Activated CD8-positive, alpha-beta T cell treated with anti-CD3 and anti-CD28 coated beads for 36 hours (primary cell): ENCODE results near the gene COA6. TPM values are rescaled to one million over a fixed set of nuclear protein-coding genes. Genes with fewer than 3 reads are reported as not detected.

Source experiments
- ATAC-seq: fragments of 200-7000 bp; cut with Tn5 transposase; one replicate; pipeline ENCODE4 v1.10.0; 2021; ENCODE audit warnings: mild to moderate bottlenecking, moderate library complexity
- CTCF ChIA-PET: fragments of 350-600 bp; sonication (Branson Sonifier 250); formaldehyde crosslinking; loops from one replicate; lab custom pipeline; 2021; ENCODE audit warnings: antibody characterized with exemption; lab: Charles Lee
- POLR2A ChIA-PET: fragments of 350-600 bp; sonication (Branson Sonifier 250); formaldehyde crosslinking; loops from one replicate; lab custom pipeline; 2021; ENCODE audit warnings: antibody characterized with exemption; lab: Charles Lee
- DNase-seq: peaks from one replicate; pipeline ENCODE4 v3.0.0-alpha.2; 2020
- H3K27ac Mint-ChIP-seq: one replicate; pipeline ENCODE4 v1.8.0; 2021; ENCODE audit warnings: mild to moderate bottlenecking, mixed read lengths
- H3K27me3 Mint-ChIP-seq: one replicate; pipeline ENCODE4 v1.8.0; 2021; ENCODE audit warnings: mixed read lengths
- H3K36me3 Mint-ChIP-seq: one replicate; pipeline ENCODE4 v1.8.0; 2021; ENCODE audit warnings: low read depth, mixed read lengths
- H3K4me1 Mint-ChIP-seq: one replicate; pipeline ENCODE4 v1.8.0; 2021; ENCODE audit warnings: low read depth, mixed read lengths
- H3K4me3 Mint-ChIP-seq: one replicate; pipeline ENCODE4 v1.8.0; 2021; ENCODE audit warnings: mild to moderate bottlenecking, moderate library complexity, mixed read lengths
- H3K9me3 Mint-ChIP-seq: one replicate; pipeline ENCODE4 v1.8.0; 2021; ENCODE audit warnings: mixed read lengths
- intact Hi-C: fragments of 100-400 bp; cut with micrococcal nuclease; formaldehyde crosslinking; loops from one replicate; pipeline ENCODE4 v1.10.0; 2022
- total RNA-seq, 2 experiments: library from RNA; stranded (reverse); gene quantifications; one replicate each; pipeline ENCODE4 v1.2.3, GENCODE V29; 2021
- TF ChIP-seq, protein P1 (sequence below): fragments of 200-600 bp; IDR thresholded peaks from one replicate; pipeline ENCODE4 v1.8.0; 2022; ENCODE audit warnings: antibody characterized with exemption, mild to moderate bottlenecking

Gene COA6
- total RNA-seq, 2 experiments from 2014 or later: 59.8 to 61.8 TPM

DNA sequence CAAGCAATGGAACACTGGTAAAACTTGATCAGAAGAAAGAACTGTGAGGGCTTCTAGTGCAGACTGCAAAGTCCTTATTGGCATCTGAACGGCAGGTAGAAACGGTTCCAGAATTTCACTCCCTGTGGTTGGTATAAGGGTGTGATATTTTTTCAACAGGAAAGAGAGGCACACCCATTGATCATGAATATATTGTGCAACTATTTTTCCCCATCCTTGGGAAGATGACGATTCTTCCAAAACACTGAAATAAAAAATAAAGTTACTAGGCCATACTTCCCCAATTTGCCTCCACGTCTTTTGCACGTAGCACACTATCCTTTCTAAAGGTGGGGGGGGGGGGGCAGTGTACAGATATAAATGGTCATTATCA lies 56.2 kb downstream of the COA6 start:
- POLR2A ChIA-PET: interaction anchor here (0.5 kb wide), 1 partner anchor 1016 kb away, joined by 3 read pairs; no protein-coding TSS in a partner anchor
- DNase-seq: no peak
- CTCF ChIA-PET: no interaction called here
- peaks cover 6% of the 10 kb centered on the region for H3K4me1 Mint-ChIP-seq
- intact Hi-C loops: no loop called here
- H3K27ac Mint-ChIP-seq: peak overlapping the region; percentile 8
- peaks cover 50% of the 10 kb centered on the region for H3K36me3 Mint-ChIP-seq
- H3K4me3 Mint-ChIP-seq: no peak overlapping the region
- TF ChIP-seq, protein P1, sequence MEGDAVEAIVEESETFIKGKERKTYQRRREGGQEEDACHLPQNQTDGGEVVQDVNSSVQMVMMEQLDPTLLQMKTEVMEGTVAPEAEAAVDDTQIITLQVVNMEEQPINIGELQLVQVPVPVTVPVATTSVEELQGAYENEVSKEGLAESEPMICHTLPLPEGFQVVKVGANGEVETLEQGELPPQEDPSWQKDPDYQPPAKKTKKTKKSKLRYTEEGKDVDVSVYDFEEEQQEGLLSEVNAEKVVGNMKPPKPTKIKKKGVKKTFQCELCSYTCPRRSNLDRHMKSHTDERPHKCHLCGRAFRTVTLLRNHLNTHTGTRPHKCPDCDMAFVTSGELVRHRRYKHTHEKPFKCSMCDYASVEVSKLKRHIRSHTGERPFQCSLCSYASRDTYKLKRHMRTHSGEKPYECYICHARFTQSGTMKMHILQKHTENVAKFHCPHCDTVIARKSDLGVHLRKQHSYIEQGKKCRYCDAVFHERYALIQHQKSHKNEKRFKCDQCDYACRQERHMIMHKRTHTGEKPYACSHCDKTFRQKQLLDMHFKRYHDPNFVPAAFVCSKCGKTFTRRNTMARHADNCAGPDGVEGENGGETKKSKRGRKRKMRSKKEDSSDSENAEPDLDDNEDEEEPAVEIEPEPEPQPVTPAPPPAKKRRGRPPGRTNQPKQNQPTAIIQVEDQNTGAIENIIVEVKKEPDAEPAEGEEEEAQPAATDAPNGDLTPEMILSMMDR: no peak
- ATAC-seq: no peak
- no peaks in the 10 kb centered on the region for H3K9me3 Mint-ChIP-seq
- H3K27me3 Mint-ChIP-seq: no peaks in the 10 kb centered on the region

DNA sequence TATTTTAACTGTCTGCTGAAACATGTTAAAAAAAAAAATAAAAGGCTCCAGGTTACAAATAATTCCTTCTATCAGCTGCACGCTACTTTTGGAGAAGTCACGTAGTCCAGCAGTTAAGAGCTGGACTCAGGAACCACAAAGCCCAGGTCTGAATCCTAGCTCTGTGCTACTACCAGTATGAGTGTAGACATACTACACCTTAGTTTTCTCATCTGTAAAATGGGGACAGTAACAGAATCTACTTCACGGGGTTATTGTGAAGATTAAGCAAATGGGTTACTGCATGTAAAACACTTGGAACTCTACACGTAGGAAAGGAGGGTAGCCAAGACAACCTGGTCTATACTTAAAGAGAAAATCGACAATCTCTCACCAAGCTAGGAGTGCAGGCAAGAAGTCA lies 57.4 kb downstream of the COA6 start:
- intact Hi-C loops: no loop called here
- peaks cover 55% of the 10 kb centered on the region for H3K36me3 Mint-ChIP-seq

DNA sequence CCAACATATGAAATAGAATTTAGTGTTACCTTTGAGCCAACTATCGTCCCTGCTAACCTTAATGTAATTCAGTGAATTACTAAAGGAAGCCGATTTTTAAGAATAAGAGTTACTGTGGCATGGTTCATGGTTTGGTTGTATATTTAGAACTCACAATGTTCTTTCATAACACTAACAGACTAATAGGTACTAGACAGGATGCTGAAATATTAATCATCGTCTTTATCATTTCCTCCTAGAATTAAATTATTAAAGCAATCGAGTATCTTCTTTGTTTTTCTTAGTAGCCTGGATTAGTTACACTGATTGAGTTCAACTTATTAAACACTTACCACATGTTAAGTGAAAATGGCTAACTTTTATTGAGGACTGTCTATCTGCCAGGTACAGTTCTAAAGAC lies 58.0 kb downstream of the COA6 start:
- POLR2A ChIA-PET: no interaction called here
- Mint-ChIP-seq H3K36me3 (peaks cover 55% of the 10 kb centered on the region), H3K4me3 (no peak overlapping the region), H3K4me1 (peaks cover 6% of the 10 kb centered on the region), H3K27ac (no peak overlapping the region), H3K9me3 (no peaks in the 10 kb centered on the region), H3K27me3 (no peaks in the 10 kb centered on the region)
- ATAC-seq (no peak), DNase-seq (no peak)
- CTCF ChIA-PET: no interaction called here
- intact Hi-C loops: no loop called here
- TF ChIP-seq, protein P1: no peak

More for the DNA sequence above, 57.4 kb downstream of the COA6 start:
- TF ChIP-seq, protein P1: no peak
- DNase-seq (no peak), ATAC-seq (no peak)
- Mint-ChIP-seq H3K9me3 (no peaks in the 10 kb centered on the region), H3K27ac (no peak overlapping the region), H3K4me3 (no peak overlapping the region), H3K27me3 (no peaks in the 10 kb centered on the region), H3K4me1 (peaks cover 6% of the 10 kb centered on the region)
- ChIA-PET CTCF (interaction anchor here (0.9 kb wide), 1 partner anchor 10 kb away, joined by 3 read pairs; no protein-coding TSS in a partner anchor), POLR2A (no interaction called here)

DNA sequence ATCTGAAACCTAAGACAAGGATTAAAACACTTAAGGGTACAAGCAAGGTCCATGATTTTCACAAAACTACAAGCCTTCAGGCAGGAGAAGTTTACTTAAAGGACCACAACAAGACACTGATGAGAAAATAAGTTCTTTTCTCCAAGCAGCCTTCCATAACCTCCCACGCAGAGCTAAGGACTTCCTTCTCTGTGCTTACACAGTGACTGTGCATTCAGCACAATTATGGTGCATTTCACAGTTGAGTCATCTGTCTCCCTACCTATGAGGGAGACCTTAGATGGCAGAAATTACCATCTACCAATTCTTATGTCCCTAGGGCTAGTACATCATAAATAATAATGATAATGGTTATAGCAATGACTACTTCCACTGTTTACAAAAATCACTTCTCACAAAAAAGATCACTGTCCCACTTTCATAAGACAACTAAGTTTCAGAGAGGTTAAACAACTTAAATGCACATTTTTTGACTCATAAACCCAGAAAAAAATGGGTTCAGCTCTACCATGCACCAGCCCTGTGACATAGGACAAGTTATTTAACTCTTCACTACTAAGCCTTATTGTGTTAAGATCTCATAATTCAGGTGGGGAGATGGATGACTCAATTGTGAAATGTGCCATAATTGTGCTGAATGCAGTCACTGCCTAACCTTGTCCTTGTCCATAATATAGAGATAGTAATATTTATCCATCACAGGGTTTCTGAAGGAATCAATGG lies 60.5 kb downstream of the COA6 start:
- Mint-ChIP-seq H3K9me3 (no peaks in the 10 kb centered on the region), H3K4me1 (peaks cover 6% of the 10 kb centered on the region), H3K27ac (no peak overlapping the region), H3K27me3 (no peaks in the 10 kb centered on the region), H3K36me3 (peaks cover 54% of the 10 kb centered on the region), H3K4me3 (no peak overlapping the region)
- intact Hi-C loops: no loop called here
- ChIA-PET CTCF (no interaction called here), POLR2A (no interaction called here)
- ATAC-seq (no peak), DNase-seq (no peak)
- TF ChIP-seq, protein P1: no peak

Other genes with a start within 250 kb of the COA6 start
- gene TARBP1, start 105.7 kb downstream of the COA6 start, total RNA-seq: 10 to 100 TPM; 53.9 to 61.3 TPM
- 100 to 1,000 TPM; 148 to 155 TPM for gene IRF2BP2, start 236.7 kb downstream of the COA6 start, total RNA-seq